ENCODE measurements around the gene NCAN.

DNA sequence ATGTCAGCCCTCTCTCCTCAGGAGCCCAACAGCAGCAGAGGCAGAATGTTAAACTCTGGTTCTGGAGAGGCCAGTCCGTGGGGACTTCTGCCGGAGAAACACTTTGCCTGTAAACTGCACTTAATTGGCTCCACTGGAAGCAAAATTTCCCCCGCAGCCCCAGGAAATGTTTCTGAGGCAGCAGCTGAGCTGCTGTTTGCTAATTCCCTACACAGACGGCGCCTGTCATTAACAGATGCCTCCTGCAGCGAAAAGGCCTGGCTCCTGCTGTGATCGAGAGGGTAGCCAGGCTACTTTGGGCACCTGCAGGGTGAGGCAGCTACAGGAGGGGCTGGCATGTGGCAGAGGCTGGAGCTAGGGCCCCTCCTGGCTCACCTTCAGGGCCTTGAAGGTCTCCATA is 66.6 kb downstream of the NCAN start:
- TF ChIP-seq, protein P1, sequence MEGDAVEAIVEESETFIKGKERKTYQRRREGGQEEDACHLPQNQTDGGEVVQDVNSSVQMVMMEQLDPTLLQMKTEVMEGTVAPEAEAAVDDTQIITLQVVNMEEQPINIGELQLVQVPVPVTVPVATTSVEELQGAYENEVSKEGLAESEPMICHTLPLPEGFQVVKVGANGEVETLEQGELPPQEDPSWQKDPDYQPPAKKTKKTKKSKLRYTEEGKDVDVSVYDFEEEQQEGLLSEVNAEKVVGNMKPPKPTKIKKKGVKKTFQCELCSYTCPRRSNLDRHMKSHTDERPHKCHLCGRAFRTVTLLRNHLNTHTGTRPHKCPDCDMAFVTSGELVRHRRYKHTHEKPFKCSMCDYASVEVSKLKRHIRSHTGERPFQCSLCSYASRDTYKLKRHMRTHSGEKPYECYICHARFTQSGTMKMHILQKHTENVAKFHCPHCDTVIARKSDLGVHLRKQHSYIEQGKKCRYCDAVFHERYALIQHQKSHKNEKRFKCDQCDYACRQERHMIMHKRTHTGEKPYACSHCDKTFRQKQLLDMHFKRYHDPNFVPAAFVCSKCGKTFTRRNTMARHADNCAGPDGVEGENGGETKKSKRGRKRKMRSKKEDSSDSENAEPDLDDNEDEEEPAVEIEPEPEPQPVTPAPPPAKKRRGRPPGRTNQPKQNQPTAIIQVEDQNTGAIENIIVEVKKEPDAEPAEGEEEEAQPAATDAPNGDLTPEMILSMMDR (IDR thresholded peaks at IDR 0.05; ENCODE audit: poor library complexity, severe bottlenecking), result no peak
- no peak for TF ChIP-seq EZH2 (IDR thresholded peaks at IDR 0.05; ENCODE audit: borderline replicate concordance, insufficient read depth, low read length, poor library complexity, severe bottlenecking)
- TF ChIP-seq MXI1 (conservative IDR thresholded peaks at IDR 0.05; ENCODE audit: poor library complexity, severe bottlenecking), result no peak
- no peak for TF ChIP-seq POLR2AphosphoS5 (IDR thresholded peaks at IDR 0.05)
- no peak for TF ChIP-seq SMC3 (conservative IDR thresholded peaks at IDR 0.05; ENCODE audit: poor library complexity)
- no peak for TF ChIP-seq EP300 (conservative IDR thresholded peaks at IDR 0.05; ENCODE audit: poor library complexity, severe bottlenecking)
- no peak for TF ChIP-seq TAF1 (IDR thresholded peaks at IDR 0.05; ENCODE audit: low read depth)
- TF ChIP-seq RAD21 (conservative IDR thresholded peaks at IDR 0.05), result no peak

All from neural cell (in vitro differentiated cells).